Common myeloid progenitor, CD34-positive (primary cell): ENCODE data around the gene CRIP2.

ENCODE experiments used
- CTCF ChIA-PET: fragments of 350-600 bp; sonication (Branson Sonifier 250); formaldehyde crosslinking; loops from one replicate; lab custom pipeline; 2021; ENCODE audit warnings: antibody characterized with exemption; lab: Charles Lee
- POLR2A ChIA-PET: fragments of 350-600 bp; sonication (Branson Sonifier 250); formaldehyde crosslinking; loops from one replicate; lab custom pipeline; 2021; ENCODE audit warnings: antibody characterized with exemption; lab: Charles Lee
- DNase-seq, 3 donors: peaks; one replicate each; pipeline versions ENCODE4 v3.0.0 to v3.0.0-alpha.2; 2013
- H3K27ac ChIP-seq, 2 experiments: 1 replicate in 1 of 2; 2 replicates in 1 of 2; pipeline ENCODE4 v1.7.0; 2013; ENCODE audit warnings: inconsistent platforms in 2 of 2, low read length in 2 of 2, mild to moderate bottlenecking in 2 of 2, low read depth in 1 of 2, moderate library complexity in 1 of 2; ENCODE audit not compliant: severe bottlenecking in 2 of 2, insufficient read depth in 1 of 2, poor library complexity in 1 of 2
- H3K27me3 ChIP-seq, 5 experiments: replicated peaks in 2 of 5; 1 replicate in 3 of 5; 2 replicates in 2 of 5; pipeline versions ENCODE4 v1.6.1 to v1.7.0; 2013; ENCODE audit warnings: low read length in 4 of 5, mild to moderate bottlenecking in 2 of 5, moderate library complexity in 2 of 5, inconsistent platforms in 1 of 5; ENCODE audit not compliant: insufficient read depth in 5 of 5, control insufficient read depth in 4 of 5
- H3K36me3 ChIP-seq, 4 experiments: 1 replicate in 2 of 4; 2 replicates in 2 of 4; pipeline versions ENCODE4 v1.6.1 to v1.7.0; 2013; ENCODE audit warnings: low read length in 3 of 4, control low read depth in 1 of 4, mild to moderate bottlenecking in 1 of 4; ENCODE audit not compliant: control insufficient read depth in 4 of 4, insufficient read depth in 4 of 4
- H3K4me1 ChIP-seq, 4 experiments: 1 replicate in 3 of 4; 2 replicates in 1 of 4; pipeline versions ENCODE4 v1.6.1 to v1.7.1; 2013; ENCODE audit warnings: low read length in 3 of 4, mild to moderate bottlenecking in 3 of 4, control low read depth in 1 of 4, inconsistent platforms in 1 of 4, moderate library complexity in 1 of 4; ENCODE audit not compliant: control insufficient read depth in 4 of 4, insufficient read depth in 4 of 4; ENCODE audit errors: control extremely low read depth in 1 of 4
- H3K4me3 ChIP-seq, 7 experiments: 1 replicate in 4 of 7; 2 replicates in 3 of 7; pipeline versions ENCODE4 v1.5.1 to v1.7.0; 2013; ENCODE audit warnings: mild to moderate bottlenecking in 7 of 7, low read length in 6 of 7, moderate library complexity in 6 of 7, inconsistent platforms in 2 of 7, low read depth in 2 of 7, control low read depth in 1 of 7; ENCODE audit not compliant: insufficient read depth in 4 of 7, control insufficient read depth in 1 of 7; ENCODE audit errors: extremely low read depth in 1 of 7
- H3K9me3 ChIP-seq, 5 experiments: 1 replicate in 4 of 5; 2 replicates in 1 of 5; pipeline versions ENCODE4 v1.6.1 to v1.7.1; 2013; ENCODE audit warnings: low read length in 4 of 5, mild to moderate bottlenecking in 2 of 5, inconsistent platforms in 1 of 5, low read depth in 1 of 5, moderate library complexity in 1 of 5; ENCODE audit not compliant: control insufficient read depth in 4 of 5, insufficient read depth in 2 of 5; ENCODE audit errors: control extremely low read depth in 1 of 5
- WGBS: methylation state at CpG from one replicate; pipeline ENCODE4 v1.1.5; 2013; ENCODE audit not compliant: insufficient coverage; 5-methylcytosine and 5-hydroxymethylcytosine counted together

The CRIP2 gene

DNA sequence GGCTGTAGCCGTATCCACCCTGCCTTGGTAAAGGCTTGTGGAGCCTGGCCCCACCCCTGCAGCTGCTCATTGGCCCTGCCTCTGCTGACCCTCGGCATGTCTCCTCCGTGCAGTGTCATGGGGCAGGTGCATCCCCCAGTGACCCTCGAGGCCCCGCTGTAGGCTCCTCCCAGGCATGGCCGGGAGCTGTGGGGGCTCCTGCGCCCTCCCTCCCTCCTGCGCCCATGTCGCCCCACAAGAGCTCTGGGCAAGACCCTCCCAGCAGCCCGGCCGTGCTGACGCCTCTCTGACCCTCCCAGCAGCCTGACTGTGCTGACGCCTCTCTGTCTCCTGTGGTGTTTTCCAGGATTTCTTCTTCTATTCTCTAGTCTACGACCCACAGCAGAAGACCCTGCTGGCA is 20.8 kb upstream of the CRIP2 start:
- ChIA-PET CTCF (interaction anchor here (0.9 to 2.2 kb wide), 2 partner anchors 17 to 19 kb away, joined by 3 to 9 read pairs; no protein-coding TSS in a partner anchor), POLR2A (no interaction called here)
- 97% methylated on average over 12 of the region's 14 CpGs for WGBS
- Histone ChIP-seq H3K9me3 (no peaks in the 10 kb centered on the region), H3K4me3 (no peak overlapping the region), H3K4me1 (no peaks in the 10 kb centered on the region), H3K36me3 (peaks cover 3 to 82% (median 55%) of the 10 kb centered on the region in 4 experiments), H3K27ac (no peak overlapping the region), H3K27me3 (no peaks in the 10 kb centered on the region)
- no peak for DNase-seq

- Histone ChIP-seq H3K9me3 (no peaks in the 10 kb centered on the region), H3K36me3 (peaks cover 3 to 72% (median 51%) of the 10 kb centered on the region in 4 experiments), H3K27ac (no peak overlapping the region), H3K4me1 (no peaks in the 10 kb centered on the region), H3K27me3 (no peaks in the 10 kb centered on the region), H3K4me3 (no peak overlapping the region)
- 96% methylated on average over 19 of the region's 22 CpGs for WGBS
- DNase-seq, result no peak
- ChIA-PET CTCF (no interaction called here), POLR2A (no interaction called here)
Observed at GRCh38 chr14:105455086-105455640, 19.5 kb upstream of the CRIP2 start.

- H3K27ac ChIP-seq, result no peak overlapping the region
- ChIA-PET CTCF (interaction anchor here (1.3 to 1.9 kb wide), 5 partner anchors 7 to 85 kb away, joined by 3 to 10 read pairs (median 6); no protein-coding TSS in a partner anchor), POLR2A (no interaction called here)
- DNase-seq, result no peak
- no peaks in the 10 kb centered on the region for H3K4me1 ChIP-seq
- H3K9me3 ChIP-seq, result no peaks in the 10 kb centered on the region
- H3K36me3 ChIP-seq, result peaks cover 3 to 72% (median 53%) of the 10 kb centered on the region in 4 experiments
- WGBS, result 94% methylated on average over 21 of the region's 22 CpGs
- no peaks in the 10 kb centered on the region for H3K27me3 ChIP-seq
- H3K4me3 ChIP-seq, result no peak overlapping the region
Observed at GRCh38 chr14:105455766-105456660, 18.6 kb upstream of the CRIP2 start.

DNA sequence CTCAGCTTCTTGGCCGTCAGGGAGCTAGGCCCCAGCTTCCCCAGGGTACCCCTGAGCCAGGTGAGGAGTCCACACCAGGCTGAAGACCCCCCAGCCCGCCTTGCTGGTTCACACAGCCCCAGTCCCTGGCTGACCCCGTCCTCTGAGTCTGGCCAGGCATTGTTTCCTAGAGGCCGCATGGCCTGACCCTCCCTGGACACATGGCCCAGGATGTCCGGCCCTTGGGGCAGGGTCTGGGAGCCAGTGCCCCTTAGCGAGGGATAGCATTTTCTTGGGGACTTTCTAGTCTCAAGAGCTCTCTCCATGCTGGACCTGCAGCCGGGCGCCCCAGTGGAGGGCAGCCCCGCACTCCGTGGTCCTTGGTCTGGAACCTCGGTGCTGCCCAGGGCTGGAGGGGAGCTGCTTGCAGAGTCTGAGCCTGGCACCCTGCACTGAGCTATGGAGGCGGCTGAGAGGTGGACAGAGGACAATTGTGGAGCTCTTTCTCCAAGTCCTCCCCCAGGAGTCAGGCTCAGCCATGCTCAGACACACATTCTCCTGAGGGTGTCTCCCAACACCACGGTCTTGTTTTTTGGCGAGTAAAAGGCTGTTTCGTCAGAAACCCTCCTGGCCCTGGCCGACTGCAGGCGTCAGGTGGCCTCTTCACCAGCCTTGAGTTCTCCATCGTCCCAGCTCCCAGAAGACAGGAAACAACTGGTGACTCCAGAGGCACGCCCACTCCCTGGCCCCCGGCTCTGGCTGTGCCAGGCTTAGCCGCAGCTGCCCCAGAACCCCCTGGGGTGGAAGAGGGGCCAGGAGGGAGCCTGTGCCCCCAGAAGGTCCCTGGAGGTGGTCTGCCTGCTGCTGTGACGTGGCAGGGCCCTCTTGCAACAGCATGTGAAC is 17.6 kb upstream of the CRIP2 start:
- no peaks in the 10 kb centered on the region for H3K9me3 ChIP-seq
- no peak overlapping the region for H3K4me3 ChIP-seq
- no peak overlapping the region for H3K27ac ChIP-seq
- no peaks in the 10 kb centered on the region for H3K4me1 ChIP-seq
- ChIA-PET POLR2A (no interaction called here), CTCF (interaction anchor here (0.9 to 1.9 kb wide), 9 partner anchors 8 to 87 kb away, joined by 3 to 10 read pairs (median 4); partner anchors contain the start of gene CRIP1)
- DNase-seq, result no peak
- no peaks in the 10 kb centered on the region for H3K27me3 ChIP-seq
- 96% methylated on average over 19 of the region's 22 CpGs for WGBS
- peaks cover 6 to 75% (median 55%) of the 10 kb centered on the region in 4 experiments for H3K36me3 ChIP-seq

GRCh38 chr14:105458010-105458409 is 16.6 kb upstream of the CRIP2 start:
- WGBS, result 90% methylated on average over 11 of the region's 18 CpGs
- DNase-seq, result no peak
- ChIA-PET POLR2A (no interaction called here), CTCF (interaction anchor here (1.5 to 1.9 kb wide), 4 partner anchors 15 to 32 kb away, joined by 4 to 6 read pairs (median 4); partner anchors contain the start of gene CRIP1)
- Histone ChIP-seq H3K36me3 (peaks cover 5 to 73% (median 51%) of the 10 kb centered on the region in 4 experiments), H3K9me3 (no peaks in the 10 kb centered on the region), H3K27me3 (no peaks in the 10 kb centered on the region), H3K4me3 (no peak overlapping the region), H3K4me1 (no peaks in the 10 kb centered on the region), H3K27ac (no peak overlapping the region)

- CTCF ChIA-PET, result interaction anchor here (0.7 kb wide), 1 partner anchor 82 kb away, joined by 3 read pairs; no protein-coding TSS in a partner anchor
- H3K36me3 ChIP-seq, result peaks cover 5 to 75% (median 53%) of the 10 kb centered on the region in 4 experiments
Observed at GRCh38 chr14:105458571-105458970, 16.1 kb upstream of the CRIP2 start.

More at GRCh38 chr14:105458571-105458970, 16.1 kb upstream of the CRIP2 start:
- no peak overlapping the region for H3K4me3 ChIP-seq
- 90% methylated on average over 11 of the region's 14 CpGs for WGBS
- no peaks in the 10 kb centered on the region for H3K4me1 ChIP-seq
- no peaks in the 10 kb centered on the region for H3K27me3 ChIP-seq
- POLR2A ChIA-PET, result no interaction called here
- no peak for DNase-seq
- H3K9me3 ChIP-seq, result no peaks in the 10 kb centered on the region
- H3K27ac ChIP-seq, result no peak overlapping the region
